GM20000 (cell line): ENCODE data around the gene HTR3B.
"Not testable (repeated sequence)": the region's sequence is repeated elsewhere in the genome, so short reads cannot be mapped to it uniquely, and the experiment has no call there.

Source experiments
- DNase-seq: peaks from one replicate; pipeline ENCODE4 v3.0.0; 2012; ENCODE audit warnings: low spot score
- TF ChIP-seq, protein P1 (sequence below): IDR thresholded peaks from 2 replicates; pipeline ENCODE4 v1.5.1; 2012; ENCODE audit warnings: mild to moderate bottlenecking, control low read depth; ENCODE audit errors: extremely low read depth, missing control alignments

HTR3B gene

DNA sequence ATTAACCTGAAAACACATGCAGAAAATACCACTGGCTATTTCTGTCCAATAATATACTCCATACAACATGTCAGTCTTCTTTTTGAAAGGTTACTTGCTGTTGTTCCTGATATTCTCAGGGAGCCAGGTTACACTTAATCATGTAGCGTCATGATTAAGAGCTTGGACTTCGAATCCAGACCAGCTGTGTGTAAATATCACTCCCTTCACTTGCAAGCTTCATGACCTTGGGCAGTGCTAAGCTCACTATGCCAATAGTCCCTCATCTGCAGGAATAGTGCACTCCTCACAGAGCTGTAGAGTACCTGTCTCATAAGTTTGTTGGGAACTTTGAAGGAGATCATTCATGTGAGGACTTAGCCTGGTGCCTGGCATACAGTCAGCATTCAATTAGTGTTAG is 1.9 kb downstream of the HTR3B start:
- DNase-seq: no peak
- TF ChIP-seq, protein P1, sequence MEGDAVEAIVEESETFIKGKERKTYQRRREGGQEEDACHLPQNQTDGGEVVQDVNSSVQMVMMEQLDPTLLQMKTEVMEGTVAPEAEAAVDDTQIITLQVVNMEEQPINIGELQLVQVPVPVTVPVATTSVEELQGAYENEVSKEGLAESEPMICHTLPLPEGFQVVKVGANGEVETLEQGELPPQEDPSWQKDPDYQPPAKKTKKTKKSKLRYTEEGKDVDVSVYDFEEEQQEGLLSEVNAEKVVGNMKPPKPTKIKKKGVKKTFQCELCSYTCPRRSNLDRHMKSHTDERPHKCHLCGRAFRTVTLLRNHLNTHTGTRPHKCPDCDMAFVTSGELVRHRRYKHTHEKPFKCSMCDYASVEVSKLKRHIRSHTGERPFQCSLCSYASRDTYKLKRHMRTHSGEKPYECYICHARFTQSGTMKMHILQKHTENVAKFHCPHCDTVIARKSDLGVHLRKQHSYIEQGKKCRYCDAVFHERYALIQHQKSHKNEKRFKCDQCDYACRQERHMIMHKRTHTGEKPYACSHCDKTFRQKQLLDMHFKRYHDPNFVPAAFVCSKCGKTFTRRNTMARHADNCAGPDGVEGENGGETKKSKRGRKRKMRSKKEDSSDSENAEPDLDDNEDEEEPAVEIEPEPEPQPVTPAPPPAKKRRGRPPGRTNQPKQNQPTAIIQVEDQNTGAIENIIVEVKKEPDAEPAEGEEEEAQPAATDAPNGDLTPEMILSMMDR: no peak

GRCh38 chr11:113907152-113907551 is 2.6 kb downstream of the HTR3B start:
- DNase-seq: no peak
- TF ChIP-seq, protein P1: no peak

- no peak for DNase-seq
- TF ChIP-seq, protein P1: no peak
These were observed 3.1 kb downstream of the HTR3B start for GRCh38 chr11:113907681-113908080.

GRCh38 chr11:113908098-113908497 is 3.5 kb downstream of the HTR3B start:
- DNase-seq: no peak
- TF ChIP-seq, protein P1: no peak

- DNase-seq: not testable (repeated sequence)
These were observed 6.9 kb downstream of the HTR3B start for GRCh38 chr11:113911491-113911890.

DNA sequence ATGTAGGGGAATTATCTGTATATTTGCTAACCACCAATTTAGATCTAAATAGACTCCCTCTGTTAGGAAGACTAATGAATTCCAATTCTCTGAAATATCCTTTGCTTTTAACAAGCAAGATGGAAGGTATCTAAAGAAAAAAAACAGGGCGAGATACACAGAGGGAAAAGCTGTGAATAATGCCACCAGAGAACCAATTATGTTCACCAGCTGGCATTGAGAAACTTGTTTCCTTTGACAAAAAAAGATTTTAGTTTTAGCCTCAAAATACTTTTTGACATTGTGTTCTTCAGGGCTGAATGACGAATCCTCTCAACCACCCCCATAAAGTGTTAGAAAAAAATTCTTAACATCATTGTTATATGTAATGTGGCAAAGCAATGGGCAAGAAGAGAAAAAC is 19.0 kb downstream of the HTR3B start:
- TF ChIP-seq, protein P1: no peak

GRCh38 chr11:113926273-113927197 is 21.9 kb downstream of the HTR3B start:
- TF ChIP-seq, protein P1: no peak

More for the DNA sequence above, 19.0 kb downstream of the HTR3B start:
- DNase-seq: no peak

DNA sequence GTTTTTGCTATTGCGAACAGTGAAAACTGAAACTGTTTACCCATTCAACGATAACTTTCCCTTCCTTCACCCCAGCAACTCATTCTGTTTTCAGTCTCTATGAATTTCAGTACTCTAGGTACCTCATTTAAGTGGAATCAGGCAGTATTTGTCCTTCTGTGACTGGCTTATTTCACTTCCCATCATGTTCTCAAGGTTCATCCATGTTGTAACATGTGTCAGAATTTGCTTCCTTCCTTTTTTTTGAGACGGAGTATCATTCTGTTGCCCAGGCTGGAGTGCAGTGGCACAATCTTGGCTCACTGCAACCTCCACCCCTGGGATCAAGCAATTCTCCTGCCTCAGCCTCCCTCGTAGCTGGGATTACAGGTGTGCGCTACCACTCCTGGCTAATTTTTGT is 23.7 kb downstream of the HTR3B start:
- DNase-seq: no peak
- TF ChIP-seq, protein P1: no peak

More at GRCh38 chr11:113926273-113927197, 21.9 kb downstream of the HTR3B start:
- DNase-seq: no peak
